Stomach (tissue), 4 donors: Measurements from ENCODE around the gene DLK2.

Experiments
- POLR2AphosphoS5 ChIP-seq, 3 donors: sonication (generic); formaldehyde crosslinking; IDR thresholded peaks; one replicate each; pipeline ENCODE4 v1.6.1; 2016; ENCODE audit warnings: antibody characterized with exemption in 3 of 3
- TF ChIP-seq, protein P1 (sequence below), 7 experiments: fragments of 450-650 bp in 4 of 7; fragments of 200-600 bp in 3 of 7; sonication (generic) in 3 of 7; IDR thresholded peaks; one replicate each; pipeline ENCODE4 v1.5.1; 2016 to 2019; ENCODE audit warnings: antibody characterized with exemption in 7 of 7, control low read depth in 2 of 7, mild to moderate bottlenecking in 1 of 7

GRCh38 chr6:43402820-43403219 lies 52.5 kb downstream of the DLK2 start:
- TF ChIP-seq, protein P1, sequence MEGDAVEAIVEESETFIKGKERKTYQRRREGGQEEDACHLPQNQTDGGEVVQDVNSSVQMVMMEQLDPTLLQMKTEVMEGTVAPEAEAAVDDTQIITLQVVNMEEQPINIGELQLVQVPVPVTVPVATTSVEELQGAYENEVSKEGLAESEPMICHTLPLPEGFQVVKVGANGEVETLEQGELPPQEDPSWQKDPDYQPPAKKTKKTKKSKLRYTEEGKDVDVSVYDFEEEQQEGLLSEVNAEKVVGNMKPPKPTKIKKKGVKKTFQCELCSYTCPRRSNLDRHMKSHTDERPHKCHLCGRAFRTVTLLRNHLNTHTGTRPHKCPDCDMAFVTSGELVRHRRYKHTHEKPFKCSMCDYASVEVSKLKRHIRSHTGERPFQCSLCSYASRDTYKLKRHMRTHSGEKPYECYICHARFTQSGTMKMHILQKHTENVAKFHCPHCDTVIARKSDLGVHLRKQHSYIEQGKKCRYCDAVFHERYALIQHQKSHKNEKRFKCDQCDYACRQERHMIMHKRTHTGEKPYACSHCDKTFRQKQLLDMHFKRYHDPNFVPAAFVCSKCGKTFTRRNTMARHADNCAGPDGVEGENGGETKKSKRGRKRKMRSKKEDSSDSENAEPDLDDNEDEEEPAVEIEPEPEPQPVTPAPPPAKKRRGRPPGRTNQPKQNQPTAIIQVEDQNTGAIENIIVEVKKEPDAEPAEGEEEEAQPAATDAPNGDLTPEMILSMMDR (IDR thresholded peaks at IDR 0.05), result no peak
- no peak for TF ChIP-seq POLR2AphosphoS5 (IDR thresholded peaks at IDR 0.05)
